ENCODE measurements around the gene PLEKHN1.
A peak's percentile ranks its signal among the peaks of the same experiment; 100 is the strongest.

PLEKHN1 gene

GRCh38 chr1:951364-951763 lies 14.9 kb upstream of the PLEKHN1 start:
- H3K36me3 Mint-ChIP-seq (ENCODE audit: low read depth), result peaks cover 55% of the 10 kb centered on the region
- peak overlapping the region in 1 of 3 experiments; percentile 71 for H3K4me3 Mint-ChIP-seq
- no peaks in the 10 kb centered on the region for H3K27me3 Mint-ChIP-seq (ENCODE audit: low read depth)
- no peaks in the 10 kb centered on the region for H3K9me3 Mint-ChIP-seq
- peak; percentile 24 to 38 (median 27) for TF ChIP-seq CTCF (IDR thresholded peaks at IDR 0.05; ENCODE audit: unreplicated experiment in 3 of 3)
- peaks cover 5% of the 10 kb centered on the region for H3K4me1 Mint-ChIP-seq
- no peak overlapping the region for H3K27ac Mint-ChIP-seq

GRCh38 chr1:952201-952600 lies 14.1 kb upstream of the PLEKHN1 start:
- Mint-ChIP-seq H3K27me3 (ENCODE audit: low read depth) (no peaks in the 10 kb centered on the region), H3K9me3 (no peaks in the 10 kb centered on the region)

GRCh38 chr1:952603-953002 lies 13.7 kb upstream of the PLEKHN1 start:
- no peaks in the 10 kb centered on the region for H3K27me3 Mint-ChIP-seq (ENCODE audit: low read depth)
- TF ChIP-seq CTCF (IDR thresholded peaks at IDR 0.05; ENCODE audit: unreplicated experiment in 3 of 3), result no peak
- peaks cover 51% of the 10 kb centered on the region for H3K36me3 Mint-ChIP-seq (ENCODE audit: low read depth)
- H3K4me1 Mint-ChIP-seq, result peaks cover 8% of the 10 kb centered on the region
- H3K27ac Mint-ChIP-seq, result no peak overlapping the region
- no peak overlapping the region for H3K4me3 Mint-ChIP-seq
- no peaks in the 10 kb centered on the region for H3K9me3 Mint-ChIP-seq

More at GRCh38 chr1:952201-952600, 14.1 kb upstream of the PLEKHN1 start:
- TF ChIP-seq CTCF (IDR thresholded peaks at IDR 0.05; ENCODE audit: unreplicated experiment in 3 of 3), result no peak
- Mint-ChIP-seq H3K36me3 (ENCODE audit: low read depth) (peaks cover 50% of the 10 kb centered on the region), H3K4me1 (peaks cover 5% of the 10 kb centered on the region), H3K27ac (no peak overlapping the region), H3K4me3 (no peak overlapping the region)

GRCh38 chr1:953524-954320 lies 12.6 kb upstream of the PLEKHN1 start:
- TF ChIP-seq CTCF (IDR thresholded peaks at IDR 0.05; ENCODE audit: unreplicated experiment in 3 of 3), result no peak
- Mint-ChIP-seq H3K27me3 (ENCODE audit: low read depth) (no peaks in the 10 kb centered on the region), H3K36me3 (ENCODE audit: low read depth) (peaks cover 50% of the 10 kb centered on the region)

GRCh38 chr1:954927-955326 lies 11.4 kb upstream of the PLEKHN1 start:
- Mint-ChIP-seq H3K36me3 (ENCODE audit: low read depth) (peaks cover 39% of the 10 kb centered on the region), H3K27ac (no peak overlapping the region), H3K27me3 (ENCODE audit: low read depth) (no peaks in the 10 kb centered on the region), H3K9me3 (no peaks in the 10 kb centered on the region), H3K4me3 (no peak overlapping the region), H3K4me1 (peaks cover 19% of the 10 kb centered on the region)
- TF ChIP-seq CTCF (IDR thresholded peaks at IDR 0.05; ENCODE audit: unreplicated experiment in 3 of 3), result no peak

More at GRCh38 chr1:953524-954320, 12.6 kb upstream of the PLEKHN1 start:
- Mint-ChIP-seq H3K9me3 (no peaks in the 10 kb centered on the region), H3K4me3 (peak overlapping the region in 1 of 3 experiments; percentile 21), H3K27ac (no peak overlapping the region), H3K4me1 (peaks cover 18% of the 10 kb centered on the region)

GRCh38 chr1:955474-955873 lies 10.8 kb upstream of the PLEKHN1 start:
- no peak for TF ChIP-seq CTCF (IDR thresholded peaks at IDR 0.05; ENCODE audit: unreplicated experiment in 3 of 3)
- Mint-ChIP-seq H3K27me3 (ENCODE audit: low read depth) (no peaks in the 10 kb centered on the region), H3K27ac (no peak overlapping the region), H3K4me3 (peak overlapping the region; percentile 22 to 77 (median 28)), H3K36me3 (ENCODE audit: low read depth) (peaks cover 33% of the 10 kb centered on the region), H3K9me3 (no peaks in the 10 kb centered on the region), H3K4me1 (peaks cover 19% of the 10 kb centered on the region)

All from nephron (organoid).